Osteocyte (in vitro differentiated cells): ENCODE results near the gene VGLL4. TPM values are rescaled to one million over a fixed set of nuclear protein-coding genes. Genes with fewer than 3 reads are reported as not detected.

ENCODE experiments used
- DNase-seq: peaks from one replicate; pipeline ENCODE4 v3.0.0; 2021; ENCODE audit warnings: mixed read lengths; ENCODE audit not compliant: unreplicated experiment; ENCODE audit errors: extremely low spot score
- H3K27ac Mint-ChIP-seq: one replicate; pipeline ENCODE4 v1.8.0; 2021; ENCODE audit warnings: mild to moderate bottlenecking, mixed read lengths; ENCODE audit not compliant: unreplicated experiment
- H3K27me3 Mint-ChIP-seq: one replicate; pipeline ENCODE4 v1.8.0; 2021; ENCODE audit warnings: mixed read lengths; ENCODE audit not compliant: unreplicated experiment
- H3K36me3 Mint-ChIP-seq: one replicate; pipeline ENCODE4 v1.8.0; 2021; ENCODE audit warnings: mixed read lengths; ENCODE audit not compliant: unreplicated experiment
- H3K4me1 Mint-ChIP-seq: one replicate; pipeline ENCODE4 v1.8.0; 2021; ENCODE audit warnings: mixed read lengths; ENCODE audit not compliant: unreplicated experiment
- H3K4me3 Mint-ChIP-seq: one replicate; pipeline ENCODE4 v1.8.0; 2021; ENCODE audit warnings: mild to moderate bottlenecking, moderate library complexity, mixed read lengths; ENCODE audit not compliant: unreplicated experiment
- H3K9me3 Mint-ChIP-seq: one replicate; pipeline ENCODE4 v1.8.0; 2021; ENCODE audit warnings: mixed read lengths; ENCODE audit not compliant: unreplicated experiment
- CTCF ChIP-seq: fragments of 200-600 bp; sonication (generic); IDR thresholded peaks from 2 replicates; pipeline ENCODE4 v1.5.0; 2021; ENCODE audit warnings: antibody characterized with exemption, mild to moderate bottlenecking, moderate library complexity
- total RNA-seq: library from RNA; stranded (reverse); gene quantifications from 2 replicates; pipeline ENCODE4 v1.2.1, GENCODE V29; 2021

VGLL4 gene
- total RNA-seq, 1 donor from 2014 or later = 139 TPM

GRCh38 chr3:11522953-11523571, 120.7 kb downstream of the VGLL4 start:
- no peaks in the 10 kb centered on the region for H3K27me3 Mint-ChIP-seq
- no peaks in the 10 kb centered on the region for H3K9me3 Mint-ChIP-seq
- H3K4me1 Mint-ChIP-seq = peaks cover 44% of the 10 kb centered on the region
- no peak overlapping the region for H3K4me3 Mint-ChIP-seq
- peak overlapping the region; percentile 73 for H3K27ac Mint-ChIP-seq
- DNase-seq = no peak
- no peak for TF ChIP-seq CTCF
- peaks cover 3% of the 10 kb centered on the region for H3K36me3 Mint-ChIP-seq

- DNase-seq = no peak
- Mint-ChIP-seq H3K27ac (peak overlapping the region; percentile 64), H3K4me3 (no peak overlapping the region), H3K9me3 (no peaks in the 10 kb centered on the region), H3K27me3 (no peaks in the 10 kb centered on the region), H3K4me1 (peaks cover 51% of the 10 kb centered on the region), H3K36me3 (peaks cover 1% of the 10 kb centered on the region)
- no peak for TF ChIP-seq CTCF
Measured at GRCh38 chr3:11522398-11522715, 121.4 kb downstream of the VGLL4 start.

- DNase-seq = no peak
- Mint-ChIP-seq H3K4me1 (peaks cover 56% of the 10 kb centered on the region), H3K27ac (no peak overlapping the region), H3K4me3 (no peak overlapping the region), H3K36me3 (no peaks in the 10 kb centered on the region), H3K27me3 (no peaks in the 10 kb centered on the region), H3K9me3 (no peaks in the 10 kb centered on the region)
- TF ChIP-seq CTCF = no peak
Measured at GRCh38 chr3:11521167-11521566, 122.5 kb downstream of the VGLL4 start.

- Mint-ChIP-seq H3K4me3 (no peak overlapping the region), H3K4me1 (peaks cover 57% of the 10 kb centered on the region), H3K36me3 (no peaks in the 10 kb centered on the region), H3K27ac (peak overlapping the region; percentile 33), H3K27me3 (no peaks in the 10 kb centered on the region), H3K9me3 (no peaks in the 10 kb centered on the region)
- no peak for TF ChIP-seq CTCF
- DNase-seq = no peak
Measured at GRCh38 chr3:11517601-11518000, 126.1 kb downstream of the VGLL4 start.

GRCh38 chr3:11514191-11514821, 129.4 kb downstream of the VGLL4 start:
- H3K36me3 Mint-ChIP-seq = no peaks in the 10 kb centered on the region
- H3K27ac Mint-ChIP-seq = peak overlapping the region; percentile 92
- H3K9me3 Mint-ChIP-seq = no peaks in the 10 kb centered on the region
- no peak for TF ChIP-seq CTCF
- peaks cover 64% of the 10 kb centered on the region for H3K4me1 Mint-ChIP-seq
- H3K4me3 Mint-ChIP-seq = peak overlapping the region; percentile 31
- DNase-seq = no peak
- H3K27me3 Mint-ChIP-seq = no peaks in the 10 kb centered on the region
